ENCODE measurements around the gene RBM39.
A peak's percentile ranks its signal among the peaks of the same experiment; 100 is the strongest.
"Not testable (repeated sequence)": the region's sequence is repeated elsewhere in the genome, so short reads cannot be mapped to it uniquely, and the experiment has no call there.

Gene RBM39

GRCh38 chr20:35756404-35756803 is 14.3 kb upstream of the RBM39 start:
- DNase-seq (ENCODE audit: extremely low spot score), result no peak
- ChIA-PET CTCF (interaction anchor here (1.1 kb wide), 1 partner anchor 12 kb away, joined by 3 read pairs; no protein-coding TSS in a partner anchor), POLR2A (no interaction called here)
- TF ChIP-seq, protein P1, sequence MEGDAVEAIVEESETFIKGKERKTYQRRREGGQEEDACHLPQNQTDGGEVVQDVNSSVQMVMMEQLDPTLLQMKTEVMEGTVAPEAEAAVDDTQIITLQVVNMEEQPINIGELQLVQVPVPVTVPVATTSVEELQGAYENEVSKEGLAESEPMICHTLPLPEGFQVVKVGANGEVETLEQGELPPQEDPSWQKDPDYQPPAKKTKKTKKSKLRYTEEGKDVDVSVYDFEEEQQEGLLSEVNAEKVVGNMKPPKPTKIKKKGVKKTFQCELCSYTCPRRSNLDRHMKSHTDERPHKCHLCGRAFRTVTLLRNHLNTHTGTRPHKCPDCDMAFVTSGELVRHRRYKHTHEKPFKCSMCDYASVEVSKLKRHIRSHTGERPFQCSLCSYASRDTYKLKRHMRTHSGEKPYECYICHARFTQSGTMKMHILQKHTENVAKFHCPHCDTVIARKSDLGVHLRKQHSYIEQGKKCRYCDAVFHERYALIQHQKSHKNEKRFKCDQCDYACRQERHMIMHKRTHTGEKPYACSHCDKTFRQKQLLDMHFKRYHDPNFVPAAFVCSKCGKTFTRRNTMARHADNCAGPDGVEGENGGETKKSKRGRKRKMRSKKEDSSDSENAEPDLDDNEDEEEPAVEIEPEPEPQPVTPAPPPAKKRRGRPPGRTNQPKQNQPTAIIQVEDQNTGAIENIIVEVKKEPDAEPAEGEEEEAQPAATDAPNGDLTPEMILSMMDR (IDR thresholded peaks at IDR 0.05; ENCODE audit: control extremely low read depth, extremely low read depth, low read depth, missing control alignments), result no peak

DNA sequence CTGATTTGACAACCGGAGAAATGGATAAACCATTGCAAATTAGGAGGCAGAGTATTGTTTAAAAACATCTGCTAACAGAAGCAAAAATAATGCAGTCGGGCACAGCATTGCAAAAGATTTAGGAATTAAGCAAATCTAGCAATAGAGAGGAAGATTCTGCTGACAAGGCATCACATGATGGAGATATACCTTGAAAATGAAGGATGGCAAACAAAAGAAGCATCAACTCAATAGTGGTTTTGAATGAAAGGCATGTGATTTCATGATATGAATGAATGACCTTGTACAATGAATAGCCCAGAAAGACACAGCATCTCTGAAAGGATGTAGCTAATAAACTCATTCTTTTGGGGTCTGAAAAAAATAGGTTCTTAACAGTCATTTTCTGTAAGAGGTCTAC is 8.6 kb upstream of the RBM39 start:
- no peak for DNase-seq (ENCODE audit: extremely low spot score)
- POLR2A ChIA-PET, result interaction anchor here (0.5 to 0.6 kb wide), 2 partner anchors 8 to 1434 kb away, joined by 3 to 4 read pairs; partner anchors contain the start of gene RBM39
- CTCF ChIA-PET, result no interaction called here
- TF ChIP-seq, protein P1 (IDR thresholded peaks at IDR 0.05; ENCODE audit: control extremely low read depth, extremely low read depth, low read depth, missing control alignments), result no peak

GRCh38 chr20:35744492-35744841 is 2.4 kb upstream of the RBM39 start:
- CTCF ChIA-PET, result interaction anchor here (1.7 to 6.3 kb wide), 2 partner anchors 12 to 27 kb away, joined by 3 to 27 read pairs; partner anchors contain the start of gene PHF20
- not testable (repeated sequence) for DNase-seq (ENCODE audit: extremely low spot score)
- POLR2A ChIA-PET, result interaction anchor here (0.7 to 7.4 kb wide), 5 partner anchors 9 to 127 kb away, joined by 3 to 81 read pairs (median 4); no protein-coding TSS in a partner anchor

DNA sequence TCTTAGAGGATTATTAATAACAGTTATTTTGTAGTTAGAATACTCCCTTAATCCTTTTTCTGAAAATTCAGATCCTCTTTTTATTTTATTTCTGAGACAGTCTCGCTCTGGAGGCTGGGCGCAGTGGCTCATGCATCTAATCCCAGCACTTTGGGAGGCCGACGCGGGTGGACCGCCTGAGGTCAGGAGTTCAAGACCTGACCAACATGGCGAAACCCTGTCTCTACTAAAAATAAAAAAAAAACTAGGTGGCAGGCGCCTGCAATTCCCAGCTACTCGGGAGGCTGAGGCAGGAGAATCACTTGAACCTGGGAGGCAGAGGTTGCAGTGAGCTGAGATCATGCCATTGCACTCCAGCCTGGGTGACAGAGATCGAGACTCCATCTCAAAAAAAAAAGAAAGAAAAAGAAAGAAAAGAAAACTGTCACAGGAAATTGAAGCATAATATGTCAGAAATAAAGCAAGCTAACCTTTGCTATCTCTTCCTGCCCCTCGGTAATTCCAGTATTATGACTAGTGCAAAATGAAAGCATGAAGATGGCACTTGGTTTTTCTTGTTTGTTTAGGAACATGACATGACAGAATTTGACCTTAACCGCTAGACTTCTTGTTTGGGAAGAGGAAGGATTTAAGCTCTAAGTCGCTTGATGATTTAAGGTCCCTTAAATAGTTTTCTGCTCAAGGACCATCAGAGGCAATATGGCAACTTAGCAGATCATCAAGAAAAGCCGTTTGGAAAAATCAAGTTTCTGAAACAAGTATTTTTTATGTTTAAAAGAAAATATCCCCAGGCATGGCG is 1.8 kb upstream of the RBM39 start:
- TF ChIP-seq, protein P1 (IDR thresholded peaks at IDR 0.05; ENCODE audit: control extremely low read depth, extremely low read depth, low read depth, missing control alignments), result no peak
- CTCF ChIA-PET, result interaction anchor here (0.7 to 6.3 kb wide), 5 partner anchors 8 to 27 kb away, joined by 3 to 27 read pairs (median 5); partner anchors contain the start of gene PHF20
- no peak for DNase-seq (ENCODE audit: extremely low spot score)
- POLR2A ChIA-PET, result interaction anchor here (0.7 to 7.4 kb wide), 6 partner anchors 10 to 127 kb away, joined by 3 to 81 read pairs (median 6); partner anchors contain the start of gene PHF20

- peak; percentile 58 for DNase-seq (ENCODE audit: extremely low spot score)
- TF ChIP-seq, protein P1 (IDR thresholded peaks at IDR 0.05; ENCODE audit: control extremely low read depth, extremely low read depth, low read depth, missing control alignments), result no peak
- POLR2A ChIA-PET, result interaction anchor here (0.6 to 7.4 kb wide), 22 partner anchors 8 to 1465 kb away, joined by 3 to 81 read pairs (median 4); partner anchors contain the start of genes PHF20, SCAND1 and SPAG4
- CTCF ChIA-PET, result interaction anchor here (0.7 to 6.3 kb wide), 8 partner anchors 9 to 141 kb away, joined by 3 to 27 read pairs (median 4); partner anchors contain the start of gene PHF20
These were observed 872 bp upstream of the RBM39 start for GRCh38 chr20:35742741-35743523.

DNA sequence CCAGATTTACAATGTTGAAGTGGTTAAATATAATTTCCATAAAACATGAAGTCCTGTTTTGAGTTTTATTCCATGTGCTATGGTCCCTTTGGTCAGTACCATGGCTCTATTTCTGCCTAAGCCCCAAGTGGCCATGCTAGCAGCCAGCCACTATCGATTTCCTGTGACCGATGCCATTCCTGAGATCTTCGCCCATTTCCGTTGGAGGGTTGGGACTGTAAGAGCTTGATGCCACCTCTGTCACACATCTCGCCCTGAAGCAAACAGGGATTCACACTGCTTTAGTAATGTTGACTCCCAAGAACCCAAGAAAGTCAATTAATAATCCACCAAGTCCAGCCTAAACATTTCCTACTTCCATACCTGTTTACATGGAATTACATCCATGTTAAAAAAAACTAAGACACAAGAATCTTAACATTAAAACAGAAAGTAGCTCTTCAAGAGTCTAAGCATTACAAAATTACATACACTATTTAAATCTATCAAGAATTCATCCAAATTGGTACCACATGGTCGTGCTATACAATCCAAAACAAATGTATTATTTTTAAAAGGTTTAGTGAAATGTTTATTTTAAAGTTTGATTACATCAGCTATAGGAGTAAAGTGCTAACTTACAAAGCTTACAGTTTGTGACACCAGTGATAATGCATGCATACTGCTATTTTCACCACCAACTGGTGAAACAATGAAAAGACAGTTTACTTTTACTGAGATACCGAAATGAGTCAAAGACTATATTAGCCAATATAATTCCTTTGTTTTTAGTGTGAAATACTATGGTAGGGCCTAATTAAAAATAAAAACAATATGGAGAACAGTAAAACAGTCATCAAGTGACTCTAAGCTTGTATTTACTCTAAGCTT is 2.5 kb downstream of the RBM39 start:
- DNase-seq (ENCODE audit: extremely low spot score), result no peak
- ChIA-PET CTCF (interaction anchor here (0.9 to 1.9 kb wide), 5 partner anchors 11 to 145 kb away, joined by 3 to 4 read pairs (median 4); no protein-coding TSS in a partner anchor), POLR2A (interaction anchor here (0.6 to 7.4 kb wide), 6 partner anchors 9 to 215 kb away, joined by 3 to 81 read pairs (median 4); partner anchors contain the start of gene SCAND1)
- TF ChIP-seq, protein P1 (IDR thresholded peaks at IDR 0.05; ENCODE audit: control extremely low read depth, extremely low read depth, low read depth, missing control alignments), result no peak

Measured in GM10248 (cell line).